Endothelial cell of umbilical vein (primary cell): Measurements from ENCODE around the gene REC8.

ENCODE experiments used
- EZH2 ChIP-seq: IDR thresholded peaks from 2 replicates; pipeline ENCODE4 v1.6.1; 2012; ENCODE audit warnings: borderline replicate concordance, low read depth, mild to moderate bottlenecking, moderate library complexity, low read length, inconsistent platforms; ENCODE audit not compliant: severe bottlenecking
- FOS ChIP-seq: IDR thresholded peaks from 2 replicates; pipeline ENCODE4 v1.6.1; 2011; ENCODE audit warnings: mild to moderate bottlenecking, low read length, moderate library complexity, borderline replicate concordance; ENCODE audit not compliant: insufficient read depth
- GATA2 ChIP-seq: IDR thresholded peaks from 2 replicates; pipeline ENCODE4 v1.7.0; 2011; ENCODE audit warnings: low read depth, mild to moderate bottlenecking, moderate library complexity, mixed read lengths, low read length; ENCODE audit not compliant: insufficient read length, insufficient read depth
- JUN ChIP-seq: IDR thresholded peaks from 2 replicates; pipeline ENCODE4 v1.6.1; 2011; ENCODE audit warnings: borderline replicate concordance, low read depth; ENCODE audit not compliant: insufficient read length, insufficient read depth
- MYC ChIP-seq: IDR thresholded peaks from one replicate; pipeline ENCODE4 v1.6.1; 2011; ENCODE audit warnings: mild to moderate bottlenecking, low read depth, low read length
- POLR2A ChIP-seq: IDR thresholded peaks from 2 replicates; pipeline ENCODE4 v1.6.1; 2012; ENCODE audit warnings: low read depth, mild to moderate bottlenecking, control low read depth, low read length
- POLR2AphosphoS5 ChIP-seq: IDR thresholded peaks from 2 replicates; pipeline ENCODE4 v1.6.1; 2012; ENCODE audit warnings: low read depth, mild to moderate bottlenecking, control low read depth, low read length, moderate library complexity; ENCODE audit not compliant: insufficient read depth
- TF ChIP-seq, protein P1 (sequence below), 2 donors: IDR thresholded peaks; 1 replicate in 1 of 2; 2 replicates in 1 of 2; pipeline ENCODE4 v1.5.1; 2011; ENCODE audit warnings: low read length in 2 of 2, mild to moderate bottlenecking in 2 of 2, moderate library complexity in 2 of 2, control low read depth in 1 of 2, inconsistent platforms in 1 of 2, low read depth in 1 of 2; ENCODE audit not compliant: insufficient read depth in 1 of 2; ENCODE audit errors: extremely low read depth in 1 of 2
- TF ChIP-seq, protein P2 (sequence below): IDR thresholded peaks from 2 replicates; pipeline ENCODE4 v1.6.1; 2011; ENCODE audit not compliant: insufficient read depth, insufficient read length

DNA sequence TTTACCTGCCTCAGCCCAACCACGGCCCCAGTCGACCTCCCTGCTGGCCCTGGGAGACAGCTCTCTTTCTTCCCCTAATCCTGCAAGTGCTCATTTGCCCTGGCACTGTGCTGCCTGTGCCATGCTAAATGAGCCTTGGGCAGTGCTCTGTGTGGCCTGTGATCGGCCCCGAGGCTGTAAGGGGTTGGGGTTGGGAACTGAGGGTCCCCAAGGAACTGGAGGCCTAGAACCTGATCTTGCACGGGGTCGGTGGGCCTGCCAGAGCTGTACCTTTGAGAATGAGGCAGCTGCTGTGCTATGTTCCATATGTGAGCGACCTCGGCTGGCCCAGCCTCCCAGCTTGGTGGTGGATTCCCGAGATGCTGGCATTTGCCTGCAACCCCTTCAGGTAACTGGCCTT lies 21.8 kb upstream of the REC8 start:
- no peak for TF ChIP-seq POLR2A
- no peak for TF ChIP-seq POLR2AphosphoS5
- TF ChIP-seq, protein P1, sequence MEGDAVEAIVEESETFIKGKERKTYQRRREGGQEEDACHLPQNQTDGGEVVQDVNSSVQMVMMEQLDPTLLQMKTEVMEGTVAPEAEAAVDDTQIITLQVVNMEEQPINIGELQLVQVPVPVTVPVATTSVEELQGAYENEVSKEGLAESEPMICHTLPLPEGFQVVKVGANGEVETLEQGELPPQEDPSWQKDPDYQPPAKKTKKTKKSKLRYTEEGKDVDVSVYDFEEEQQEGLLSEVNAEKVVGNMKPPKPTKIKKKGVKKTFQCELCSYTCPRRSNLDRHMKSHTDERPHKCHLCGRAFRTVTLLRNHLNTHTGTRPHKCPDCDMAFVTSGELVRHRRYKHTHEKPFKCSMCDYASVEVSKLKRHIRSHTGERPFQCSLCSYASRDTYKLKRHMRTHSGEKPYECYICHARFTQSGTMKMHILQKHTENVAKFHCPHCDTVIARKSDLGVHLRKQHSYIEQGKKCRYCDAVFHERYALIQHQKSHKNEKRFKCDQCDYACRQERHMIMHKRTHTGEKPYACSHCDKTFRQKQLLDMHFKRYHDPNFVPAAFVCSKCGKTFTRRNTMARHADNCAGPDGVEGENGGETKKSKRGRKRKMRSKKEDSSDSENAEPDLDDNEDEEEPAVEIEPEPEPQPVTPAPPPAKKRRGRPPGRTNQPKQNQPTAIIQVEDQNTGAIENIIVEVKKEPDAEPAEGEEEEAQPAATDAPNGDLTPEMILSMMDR (IDR thresholded peaks at IDR 0.05; ENCODE audit: extremely low read depth in 1 of 2, insufficient read depth in 1 of 2, low read depth in 1 of 2, low read length in 2 of 2) = no peak
- TF ChIP-seq MYC = no peak
- no peak for TF ChIP-seq JUN
- no peak for TF ChIP-seq FOS
- TF ChIP-seq, protein P2, sequence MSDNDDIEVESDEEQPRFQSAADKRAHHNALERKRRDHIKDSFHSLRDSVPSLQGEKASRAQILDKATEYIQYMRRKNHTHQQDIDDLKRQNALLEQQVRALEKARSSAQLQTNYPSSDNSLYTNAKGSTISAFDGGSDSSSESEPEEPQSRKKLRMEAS = no peak
- TF ChIP-seq EZH2 = no peak
- TF ChIP-seq GATA2 = no peak
